ENCODE results near the gene SLC39A13.

The SLC39A13 gene

GRCh38 chr11:47395223-47396048 lies 13.0 kb upstream of the SLC39A13 start:
- no peak for DNase-seq (ENCODE audit: low spot score)
- TF ChIP-seq, protein P1, sequence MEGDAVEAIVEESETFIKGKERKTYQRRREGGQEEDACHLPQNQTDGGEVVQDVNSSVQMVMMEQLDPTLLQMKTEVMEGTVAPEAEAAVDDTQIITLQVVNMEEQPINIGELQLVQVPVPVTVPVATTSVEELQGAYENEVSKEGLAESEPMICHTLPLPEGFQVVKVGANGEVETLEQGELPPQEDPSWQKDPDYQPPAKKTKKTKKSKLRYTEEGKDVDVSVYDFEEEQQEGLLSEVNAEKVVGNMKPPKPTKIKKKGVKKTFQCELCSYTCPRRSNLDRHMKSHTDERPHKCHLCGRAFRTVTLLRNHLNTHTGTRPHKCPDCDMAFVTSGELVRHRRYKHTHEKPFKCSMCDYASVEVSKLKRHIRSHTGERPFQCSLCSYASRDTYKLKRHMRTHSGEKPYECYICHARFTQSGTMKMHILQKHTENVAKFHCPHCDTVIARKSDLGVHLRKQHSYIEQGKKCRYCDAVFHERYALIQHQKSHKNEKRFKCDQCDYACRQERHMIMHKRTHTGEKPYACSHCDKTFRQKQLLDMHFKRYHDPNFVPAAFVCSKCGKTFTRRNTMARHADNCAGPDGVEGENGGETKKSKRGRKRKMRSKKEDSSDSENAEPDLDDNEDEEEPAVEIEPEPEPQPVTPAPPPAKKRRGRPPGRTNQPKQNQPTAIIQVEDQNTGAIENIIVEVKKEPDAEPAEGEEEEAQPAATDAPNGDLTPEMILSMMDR (IDR thresholded peaks at IDR 0.05; ENCODE audit: extremely low read depth, missing control alignments), result no peak

- no peak for DNase-seq (ENCODE audit: low spot score)
- TF ChIP-seq, protein P1 (IDR thresholded peaks at IDR 0.05; ENCODE audit: extremely low read depth, missing control alignments), result no peak
Measured at GRCh38 chr11:47396049-47396320, 12.4 kb upstream of the SLC39A13 start.

- DNase-seq (ENCODE audit: low spot score), result no peak
- TF ChIP-seq, protein P1 (IDR thresholded peaks at IDR 0.05; ENCODE audit: extremely low read depth, missing control alignments), result no peak
Measured at GRCh38 chr11:47398011-47398410, 10.4 kb upstream of the SLC39A13 start.

DNA sequence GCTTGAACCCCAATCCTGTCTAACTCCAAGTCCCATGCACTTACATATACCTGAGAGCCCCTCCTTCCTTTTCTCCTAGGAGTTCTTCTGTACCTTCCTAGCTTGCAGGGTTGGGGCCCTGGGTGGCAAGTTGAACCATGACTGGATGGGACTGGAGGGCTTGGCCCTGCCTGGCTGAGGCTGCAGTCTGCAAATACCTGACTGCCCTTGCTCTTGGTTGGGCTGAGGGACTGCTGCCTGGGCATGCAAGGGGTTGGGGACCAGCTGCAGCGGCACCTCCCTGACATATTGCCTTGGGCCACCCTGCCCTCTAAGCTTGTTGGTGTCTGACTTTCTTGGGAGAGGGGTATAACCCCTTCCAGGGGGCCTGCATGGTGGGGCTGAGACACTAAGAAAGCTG lies 9.8 kb upstream of the SLC39A13 start:
- no peak for DNase-seq (ENCODE audit: low spot score)
- TF ChIP-seq, protein P1 (IDR thresholded peaks at IDR 0.05; ENCODE audit: extremely low read depth, missing control alignments), result no peak

GRCh38 chr11:47399860-47400767 lies 8.3 kb upstream of the SLC39A13 start:
- peak; percentile 85 for DNase-seq (ENCODE audit: low spot score)
- TF ChIP-seq, protein P1 (IDR thresholded peaks at IDR 0.05; ENCODE audit: extremely low read depth, missing control alignments), result no peak

- TF ChIP-seq, protein P1 (IDR thresholded peaks at IDR 0.05; ENCODE audit: extremely low read depth, missing control alignments), result no peak
- peak; percentile 68 for DNase-seq (ENCODE audit: low spot score)
Measured at GRCh38 chr11:47400768-47401279, 7.6 kb upstream of the SLC39A13 start.

DNA sequence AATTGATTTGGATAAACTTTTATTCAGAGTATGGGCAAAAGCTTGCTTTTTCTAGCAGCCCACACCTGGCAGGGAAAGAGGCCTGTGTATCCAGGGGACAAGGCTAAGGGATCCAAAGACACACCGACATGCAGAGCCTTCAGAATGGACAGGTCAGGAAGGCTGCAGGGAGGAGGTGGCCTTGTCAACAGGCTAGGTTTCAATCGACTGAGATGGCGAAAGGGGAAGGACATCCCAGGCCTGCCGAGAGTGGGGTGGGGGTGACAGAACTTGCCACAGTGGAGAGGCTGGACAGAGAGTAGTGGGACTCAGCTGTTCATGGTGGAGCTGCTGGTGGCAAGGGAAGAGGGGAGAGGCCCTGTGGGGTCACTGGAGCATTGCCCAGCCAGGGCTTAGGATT lies 5.3 kb upstream of the SLC39A13 start:
- TF ChIP-seq, protein P1 (IDR thresholded peaks at IDR 0.05; ENCODE audit: extremely low read depth, missing control alignments), result no peak
- no peak for DNase-seq (ENCODE audit: low spot score)
